Posterior vena cava (tissue), 2 donors: ENCODE results near the gene WDR70. TPM values are rescaled to one million over a fixed set of nuclear protein-coding genes. Genes with fewer than 3 reads are reported as not detected.
"Not testable (repeated sequence)": the region's sequence is repeated elsewhere in the genome, so short reads cannot be mapped to it uniquely, and the experiment has no call there.

Experiments
- DNase-seq: peaks from one replicate; pipeline ENCODE4 v3.0.0-alpha.2; 2020; ENCODE audit warnings: low spot score
- intact Hi-C, 2 donors: fragments of 100-400 bp; cut with DNase I; formaldehyde crosslinking; loops; one replicate each; pipeline versions ENCODE4 v1.14.1 to v1.14.2; 2022 to 2023
- total RNA-seq, 2 donors: library from RNA; stranded (reverse); fragmentation: NEBNext Ultra II Directional; extraction: Animal tissue kit (Norgen Biotek cat#: 25700); gene quantifications; one replicate each; pipeline ENCODE4 v1.2.1, GENCODE V29; 2021
- donor health status: DM: yes; HTN: yes; CAD: no.
- donor health status: DM: yes; HTN: yes; CAD: no.

WDR70 gene
- total RNA-seq, 2 donors from 2014 or later, result 23.2 to 24.8 TPM

- intact Hi-C loops, result no loop called here
- no peak for DNase-seq
Observed at GRCh38 chr5:37662789-37663485, 283.8 kb downstream of the WDR70 start.

DNA sequence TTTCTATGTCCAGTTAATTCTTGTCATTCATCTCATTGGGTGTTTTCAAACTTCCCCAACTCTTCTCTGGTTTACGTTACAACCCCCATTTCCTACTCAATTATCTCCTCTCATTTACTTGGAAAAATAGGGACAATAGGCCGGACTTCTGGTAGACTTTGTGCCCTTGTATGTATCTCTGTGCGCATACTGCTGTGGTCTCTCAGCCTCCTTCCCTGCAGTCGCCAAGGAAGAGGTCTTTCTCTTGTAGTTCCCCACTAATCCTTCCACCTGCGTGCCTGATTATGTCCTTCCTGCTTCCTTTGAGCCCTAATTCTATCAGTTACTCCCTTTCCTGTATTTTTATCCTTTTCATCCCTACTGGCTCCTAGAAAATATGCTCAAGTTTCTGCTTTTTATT is 284.4 kb downstream of the WDR70 start:
- no peak for DNase-seq
- intact Hi-C loops, result no loop called here

- intact Hi-C loops, result no loop called here
- DNase-seq, result no peak
Observed at GRCh38 chr5:37664551-37664950, 285.4 kb downstream of the WDR70 start.

- DNase-seq, result no peak
- intact Hi-C loops, result no loop called here
Observed at GRCh38 chr5:37665272-37665671, 286.2 kb downstream of the WDR70 start.

DNA sequence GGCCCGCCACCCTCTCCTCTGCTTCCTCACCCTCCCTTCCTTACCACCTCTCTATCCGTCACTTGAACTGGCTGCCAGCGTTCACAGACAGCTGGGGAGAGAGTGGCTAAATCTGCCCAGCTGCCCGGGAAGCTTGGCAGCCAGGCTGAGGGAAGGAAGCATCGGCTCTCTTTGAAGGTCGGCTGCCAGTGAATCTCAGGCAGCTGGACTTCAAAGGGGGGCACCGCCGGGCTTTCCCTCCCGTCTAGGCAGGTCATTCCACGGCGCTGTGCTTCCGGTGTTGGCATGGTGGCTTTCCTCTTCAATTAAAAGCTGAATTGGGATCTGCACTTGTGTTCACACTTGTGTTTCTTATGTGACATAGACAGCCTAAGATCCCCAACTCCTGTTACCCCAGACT is 286.8 kb downstream of the WDR70 start:
- no peak for DNase-seq
- intact Hi-C loops, result no loop called here

- intact Hi-C loops, result no loop called here
- no peak for DNase-seq
Observed at GRCh38 chr5:37667430-37667829, 288.3 kb downstream of the WDR70 start.

DNA sequence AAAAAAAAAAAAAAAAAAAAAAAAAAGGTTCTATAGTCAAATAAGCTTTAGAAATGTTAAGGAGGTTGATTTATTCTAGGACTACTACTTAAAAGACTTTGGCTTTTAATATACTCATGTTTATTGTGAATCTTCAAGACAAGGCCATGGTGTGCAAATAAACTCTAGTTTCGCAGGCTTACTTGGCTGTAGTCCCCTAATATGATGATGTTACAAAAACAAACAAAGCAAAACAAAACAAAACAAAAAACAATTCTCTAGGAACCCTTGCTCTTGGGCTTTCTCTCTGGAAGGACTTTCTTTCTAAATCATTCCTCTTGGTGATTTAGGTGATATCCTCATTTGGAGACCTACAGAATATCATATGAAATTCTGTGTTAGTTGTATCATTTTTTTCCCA is 288.7 kb downstream of the WDR70 start:
- no peak for DNase-seq
- intact Hi-C loops, result no loop called here

DNA sequence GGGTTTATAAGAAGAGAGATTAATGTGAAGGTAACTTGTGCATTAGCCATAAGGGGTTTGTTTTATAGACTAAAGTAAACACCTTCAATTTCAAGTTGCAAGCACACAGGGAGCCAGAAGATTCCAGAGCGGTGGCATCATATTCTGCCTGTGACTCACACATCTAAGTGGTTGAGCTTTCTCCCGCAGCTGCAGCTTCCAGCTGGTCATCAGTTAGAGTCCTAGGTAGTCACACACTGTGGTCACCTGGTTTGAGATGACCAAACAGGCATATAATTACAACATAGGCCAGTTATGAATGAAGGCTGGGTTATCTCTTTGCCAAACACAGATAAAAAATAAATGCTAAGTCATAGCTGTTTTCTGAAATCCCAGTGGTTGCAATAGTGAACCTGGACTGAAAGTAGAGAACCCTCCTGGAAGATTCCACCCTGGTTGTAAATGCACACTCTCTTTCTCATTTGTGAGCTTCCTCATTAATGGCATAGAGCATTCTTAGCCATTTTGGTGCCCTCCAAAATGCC is 289.5 kb downstream of the WDR70 start:
- intact Hi-C loops, result no loop called here

GRCh38 chr5:37672118-37672588 is 293.0 kb downstream of the WDR70 start:
- intact Hi-C loops, result not testable (repeated sequence)

More for the DNA sequence above, 289.5 kb downstream of the WDR70 start:
- DNase-seq, result no peak

GRCh38 chr5:37674361-37674760 is 295.2 kb downstream of the WDR70 start:
- DNase-seq, intact Hi-C loops: not testable (repeated sequence)

More at GRCh38 chr5:37672118-37672588, 293.0 kb downstream of the WDR70 start:
- DNase-seq, result not testable (repeated sequence)

- DNase-seq, intact Hi-C loops: not testable (repeated sequence)
Observed at GRCh38 chr5:37679326-37679725, 300.2 kb downstream of the WDR70 start.

GRCh38 chr5:37679903-37680302 is 300.8 kb downstream of the WDR70 start:
- intact Hi-C loops, DNase-seq: not testable (repeated sequence)

- no peak for DNase-seq
- intact Hi-C loops, result no loop called here
Observed at GRCh38 chr5:37683072-37683471, 304.0 kb downstream of the WDR70 start.

DNA sequence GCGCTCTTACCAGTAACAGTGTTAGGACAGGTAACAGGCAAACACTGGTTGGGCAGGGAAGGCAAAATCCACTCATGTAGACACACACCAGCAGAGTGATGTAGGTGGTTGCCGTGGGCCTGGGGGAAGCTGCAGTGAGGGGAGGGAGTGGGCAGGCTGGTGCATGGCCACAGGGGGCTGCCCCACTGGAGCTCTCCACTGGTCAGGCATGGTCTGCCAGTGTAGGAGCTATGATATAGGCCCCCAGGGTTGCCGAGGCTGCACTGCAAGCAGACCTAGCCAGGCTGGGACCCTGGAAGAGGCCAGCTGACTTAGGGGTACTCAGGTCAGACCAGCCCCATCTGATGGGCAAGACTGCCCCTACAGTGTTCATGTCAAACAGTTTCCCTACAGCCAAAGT is 306.1 kb downstream of the WDR70 start:
- intact Hi-C loops, result no loop called here
- DNase-seq, result no peak

DNA sequence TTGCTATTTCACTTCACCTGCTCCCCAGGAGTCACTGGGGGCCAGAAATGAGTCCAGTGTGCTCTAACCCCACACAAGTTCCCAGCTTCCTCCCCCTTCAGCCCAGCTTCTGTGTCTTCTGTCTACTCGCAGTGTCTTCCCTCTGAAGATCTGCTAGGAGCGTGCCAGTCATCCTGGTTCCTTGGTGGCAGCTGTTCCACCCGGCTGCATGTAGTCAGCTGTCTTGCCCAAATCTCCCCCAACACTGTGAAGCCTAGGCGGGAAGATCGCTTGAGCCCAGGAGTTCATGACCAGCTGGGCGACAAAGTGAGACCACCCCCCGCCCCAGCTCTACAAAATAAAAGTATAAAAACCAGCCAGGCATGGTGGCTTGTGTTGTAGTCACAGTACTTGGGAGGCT is 306.7 kb downstream of the WDR70 start:
- intact Hi-C loops, result no loop called here
- DNase-seq, result no peak

GRCh38 chr5:37688925-37689324 is 309.8 kb downstream of the WDR70 start:
- DNase-seq, intact Hi-C loops: not testable (repeated sequence)

GRCh38 chr5:37694333-37694732 is 315.2 kb downstream of the WDR70 start:
- intact Hi-C loops, DNase-seq: not testable (repeated sequence)

GRCh38 chr5:37694867-37695266 is 315.7 kb downstream of the WDR70 start:
- intact Hi-C loops, result no loop called here
- no peak for DNase-seq

DNA sequence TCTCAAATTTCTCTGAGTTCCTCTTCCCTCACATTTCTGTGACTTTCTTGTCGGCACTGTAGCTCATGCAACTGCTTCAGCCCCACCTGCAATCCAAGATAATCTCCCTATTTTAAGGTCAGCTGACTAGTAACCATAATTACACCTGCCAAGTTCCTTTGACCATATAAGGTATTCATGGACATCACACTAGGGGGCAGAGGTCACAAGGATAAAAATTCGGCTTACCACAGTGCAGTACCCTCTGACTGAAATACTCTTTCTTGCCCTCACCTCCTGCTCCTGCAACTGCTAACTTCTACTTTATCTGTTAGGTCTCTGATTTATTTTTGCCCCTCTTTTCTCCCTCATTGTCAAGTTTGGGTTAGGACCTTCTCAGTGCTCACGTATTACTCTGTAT is 316.5 kb downstream of the WDR70 start:
- no peak for DNase-seq
- intact Hi-C loops, result no loop called here

- DNase-seq, result no peak
- intact Hi-C loops, result no loop called here
Observed at GRCh38 chr5:37696190-37697021, 317.3 kb downstream of the WDR70 start.
